Chondrocyte (in vitro differentiated cells): ENCODE data around the gene ATP6V1E1. TPM values are rescaled to one million over a fixed set of nuclear protein-coding genes. Genes with fewer than 3 reads are reported as not detected.
"Not testable (repeated sequence)": the region's sequence is repeated elsewhere in the genome, so short reads cannot be mapped to it uniquely, and the experiment has no call there.

Experiments used
- DNase-seq: peaks from one replicate; pipeline ENCODE4 v3.0.0; 2021; ENCODE audit warnings: mixed read lengths, low spot score
- H3K27ac Mint-ChIP-seq: one replicate; pipeline ENCODE4 v1.8.0; 2021; ENCODE audit warnings: mild to moderate bottlenecking, moderate library complexity, mixed read lengths; ENCODE audit not compliant: unreplicated experiment
- H3K27me3 Mint-ChIP-seq: 2 replicates; pipeline ENCODE4 v1.8.0; 2021; ENCODE audit warnings: low read depth, mixed read lengths
- H3K36me3 Mint-ChIP-seq: 2 replicates; pipeline ENCODE4 v1.8.0; 2021; ENCODE audit warnings: low read depth, mixed read lengths
- H3K4me1 Mint-ChIP-seq: 2 replicates; pipeline ENCODE4 v1.8.0; 2021; ENCODE audit warnings: low read depth, mild to moderate bottlenecking, mixed read lengths
- H3K4me3 Mint-ChIP-seq: one replicate; pipeline ENCODE4 v1.8.0; 2021; ENCODE audit warnings: mild to moderate bottlenecking, moderate library complexity, mixed read lengths; ENCODE audit not compliant: unreplicated experiment
- H3K9me3 Mint-ChIP-seq: 2 replicates; pipeline ENCODE4 v1.8.0; 2021; ENCODE audit warnings: low read depth, mixed read lengths
- CTCF ChIP-seq: fragments of 200-600 bp; sonication (generic); IDR thresholded peaks from 2 replicates; pipeline ENCODE4 v1.5.0; 2021; ENCODE audit warnings: antibody characterized with exemption, mild to moderate bottlenecking, moderate library complexity
- long read RNA-seq: library from polyadenylated mRNA; stranded (forward); transcript quantifications from one replicate; pipeline ENCODE4 v2.0.0, GENCODE V29; 2021
- total RNA-seq: library from RNA; stranded (reverse); gene quantifications from 3 replicates; pipeline ENCODE4 v1.2.1, GENCODE V29; 2021

The ATP6V1E1 gene
- 118 to 125 TPM (median 120 TPM) in 3 replicates for total RNA-seq
- long read RNA-seq, transcript ATP6V1E1-201 (9 exons, 1,402 nt), result major isoform, 70 of 88 reads
- long read RNA-seq, partial matches to known transcripts, result 0 of 88 reads
- long read RNA-seq, other reads (novel, unspliced or antisense), result 17 of 88 reads

DNA sequence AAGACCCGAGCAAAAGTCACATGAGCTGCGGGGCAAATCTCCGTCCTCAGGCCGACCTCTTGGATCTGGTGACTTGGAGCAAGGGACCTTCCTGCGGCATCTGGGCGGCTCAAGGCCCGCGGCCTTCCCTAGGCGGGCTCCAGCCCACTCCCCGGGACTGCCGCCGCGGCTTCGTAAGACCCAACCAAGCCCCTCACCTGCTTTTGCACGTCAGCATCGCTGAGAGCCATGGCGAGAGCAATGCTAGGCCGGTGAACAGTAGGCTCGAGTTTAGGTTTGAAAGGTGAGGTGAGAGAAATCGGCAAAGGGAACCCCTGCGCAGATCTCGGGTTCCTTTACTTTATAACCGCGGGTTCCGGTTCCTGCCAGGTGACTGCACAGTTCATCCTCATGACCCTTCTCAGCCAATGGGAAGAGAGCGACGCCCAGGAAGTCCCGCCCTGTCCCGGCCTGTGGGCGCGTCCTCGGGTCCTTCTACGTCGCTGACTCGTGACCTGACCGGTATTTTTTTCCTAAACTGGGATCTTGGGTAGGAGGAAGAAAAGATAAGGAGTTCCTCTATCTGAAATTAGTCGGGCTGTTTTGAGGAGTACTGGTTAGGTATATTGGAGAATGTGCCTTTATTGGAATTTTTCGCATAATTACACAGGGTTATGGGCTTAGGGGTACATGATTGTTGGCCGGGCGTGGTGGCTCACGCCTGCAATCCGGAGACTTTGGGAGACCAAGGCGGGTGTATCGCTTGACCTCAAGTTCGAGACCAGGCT lies at the start of gene ATP6V1E1:
Gene ATP6V1E1 (minus strand): TSS at position 344 of the 767 bp plus-strand sequence. CDS start 114 bp downstream, at position 230.
- H3K4me1 Mint-ChIP-seq, result peaks cover 24% of the 10 kb centered on the region
- no peak for TF ChIP-seq CTCF
- H3K9me3 Mint-ChIP-seq, result no peaks in the 10 kb centered on the region
- peaks cover 1% of the 10 kb centered on the region for H3K36me3 Mint-ChIP-seq
- H3K27me3 Mint-ChIP-seq, result no peaks in the 10 kb centered on the region
- peak; percentile 97 for DNase-seq
- peak within 1 kb of the TSS; percentile 99 for H3K27ac Mint-ChIP-seq
- peak within 1 kb of the TSS; percentile 91 for H3K4me3 Mint-ChIP-seq

GRCh38 chr22:17675584-17675983 lies 47.0 kb upstream of the ATP6V1E1 start:
- peaks cover 21% of the 10 kb centered on the region for H3K4me1 Mint-ChIP-seq
- TF ChIP-seq CTCF, result no peak

DNA sequence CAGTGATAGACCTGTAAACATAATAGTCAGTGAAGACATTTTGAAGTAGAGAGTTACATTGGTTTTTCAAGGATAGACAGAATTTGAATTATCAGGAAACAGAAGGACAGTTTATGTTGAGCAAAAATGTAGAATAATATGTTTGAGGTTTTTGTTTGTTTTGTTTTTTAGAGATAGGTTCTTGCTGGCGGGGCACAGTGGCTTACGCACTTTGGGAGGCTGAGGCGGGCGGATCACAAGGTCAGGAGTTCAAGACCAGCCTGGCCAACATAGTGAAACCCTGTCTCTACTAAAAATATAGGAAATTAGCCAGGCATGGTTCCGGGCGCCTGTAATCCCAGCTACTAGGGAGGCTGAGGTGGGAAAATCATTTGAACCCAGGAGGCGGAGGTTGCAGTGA lies 45.6 kb upstream of the ATP6V1E1 start:
- TF ChIP-seq CTCF, result no peak
- no peak for DNase-seq
- H3K4me3 Mint-ChIP-seq, result no peak overlapping the region
- no peaks in the 10 kb centered on the region for H3K27me3 Mint-ChIP-seq
- H3K36me3 Mint-ChIP-seq, result peaks cover 8% of the 10 kb centered on the region
- no peak overlapping the region for H3K27ac Mint-ChIP-seq
- H3K9me3 Mint-ChIP-seq, result no peaks in the 10 kb centered on the region
- H3K4me1 Mint-ChIP-seq, result peaks cover 21% of the 10 kb centered on the region

More at GRCh38 chr22:17675584-17675983, 47.0 kb upstream of the ATP6V1E1 start:
- H3K27me3 Mint-ChIP-seq, result no peaks in the 10 kb centered on the region
- no peak for DNase-seq
- no peaks in the 10 kb centered on the region for H3K9me3 Mint-ChIP-seq
- no peak overlapping the region for H3K4me3 Mint-ChIP-seq
- H3K36me3 Mint-ChIP-seq, result peaks cover 2% of the 10 kb centered on the region
- no peak overlapping the region for H3K27ac Mint-ChIP-seq

DNA sequence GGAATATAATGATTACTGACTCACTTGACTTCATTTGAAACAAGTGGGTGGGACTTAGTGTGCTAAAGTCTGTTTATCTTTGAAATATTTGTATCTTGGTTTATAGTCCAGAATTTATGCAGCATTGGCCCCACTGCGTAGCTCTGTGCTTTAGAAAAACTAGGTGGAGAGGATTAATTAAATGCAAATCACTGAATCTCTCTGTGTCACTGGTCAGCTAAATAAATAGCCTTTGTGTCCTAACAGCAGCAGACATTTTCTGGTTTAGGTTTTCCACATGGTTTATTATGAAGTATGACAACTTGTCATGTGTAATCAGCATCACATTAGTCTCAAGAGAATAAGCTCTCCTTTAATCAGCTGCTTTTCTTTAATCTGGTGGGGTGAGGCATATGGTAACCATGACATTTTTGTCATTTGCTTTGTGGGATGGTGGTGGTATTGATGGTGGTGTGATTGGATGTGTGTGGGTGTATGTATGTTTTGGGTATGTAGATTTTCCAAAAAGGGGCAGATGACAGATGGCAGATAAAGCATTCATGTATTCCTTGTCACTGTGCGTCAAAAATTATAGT lies 44.0 kb upstream of the ATP6V1E1 start:
- H3K4me1 Mint-ChIP-seq, result peaks cover 21% of the 10 kb centered on the region
- no peak overlapping the region for H3K4me3 Mint-ChIP-seq
- peak overlapping the region; percentile 52 for H3K27ac Mint-ChIP-seq
- no peak for TF ChIP-seq CTCF
- H3K36me3 Mint-ChIP-seq, result peaks cover 8% of the 10 kb centered on the region
- H3K27me3 Mint-ChIP-seq, result no peaks in the 10 kb centered on the region
- no peak for DNase-seq
- no peaks in the 10 kb centered on the region for H3K9me3 Mint-ChIP-seq

GRCh38 chr22:17671521-17672092 lies 43.1 kb upstream of the ATP6V1E1 start:
- not testable (repeated sequence) for H3K9me3 Mint-ChIP-seq, DNase-seq, H3K27me3 Mint-ChIP-seq, H3K4me3 Mint-ChIP-seq, H3K36me3 Mint-ChIP-seq
- Mint-ChIP-seq H3K4me1 (peaks cover 21% of the 10 kb centered on the region), H3K27ac (peak overlapping the region; percentile 52)
